Mammary epithelial cell (primary cell): ENCODE data around the gene PPP1R2.
"Not testable (repeated sequence)": the region's sequence is repeated elsewhere in the genome, so short reads cannot be mapped to it uniquely, and the experiment has no call there.

Source experiments
- CTCF ChIP-seq, 2 donors: IDR thresholded peaks in 1 of 2; conservative IDR thresholded peaks in 1 of 2; 2 replicates each; pipeline ENCODE4 v1.5.1; 2011 to 2012; ENCODE audit warnings: inconsistent platforms in 2 of 2, low read length in 2 of 2, mild to moderate bottlenecking in 2 of 2, control low read depth in 1 of 2, low read depth in 1 of 2; ENCODE audit not compliant: insufficient read depth in 1 of 2; ENCODE audit errors: extremely low read depth in 1 of 2
- EZH2 ChIP-seq: IDR thresholded peaks from 2 replicates; pipeline ENCODE4 v1.6.1; 2012; ENCODE audit warnings: low read length, inconsistent platforms, borderline replicate concordance

- TF ChIP-seq CTCF (conservative IDR thresholded peaks at IDR 0.05 in 1 of 2, IDR thresholded peaks at IDR 0.05 in 1 of 2; ENCODE audit: extremely low read depth in 1 of 2, insufficient read depth in 1 of 2, low read depth in 1 of 2, low read length in 2 of 2); EZH2: not testable (repeated sequence)
Observed at GRCh38 chr3:195589796-195590195, 46.7 kb upstream of the PPP1R2 start.
